Motor neuron (in vitro differentiated cells): ENCODE results near the gene SPTBN4. TPM values are rescaled to one million over a fixed set of nuclear protein-coding genes. Genes with fewer than 3 reads are reported as not detected.
"Not testable (repeated sequence)": the region's sequence is repeated elsewhere in the genome, so short reads cannot be mapped to it uniquely, and the experiment has no call there.

Source experiments
- ATAC-seq, 8 experiments: fragments of 200-7000 bp; cut with Tn5 transposase; replicated peaks in 6 of 8; 2 replicates each; pipeline ENCODE4 v1.8.0; 2021; ENCODE audit warnings: mild to moderate bottlenecking in 8 of 8, moderate library complexity in 8 of 8
- H3K27ac ChIP-seq, 2 donors: fragments of 250-450 bp; sonication (Bioruptor Pico); 2 replicates each; pipeline ENCODE4 v1.9.0; 2021; ENCODE audit warnings: antibody characterized with exemption in 2 of 2, mild to moderate bottlenecking in 2 of 2, moderate library complexity in 1 of 2
- H3K4me1 ChIP-seq, 2 donors: fragments of 250-450 bp; sonication (Bioruptor Pico); replicated peaks in 1 of 2; 2 replicates each; pipeline ENCODE4 v1.6.1; 2021; ENCODE audit warnings: antibody characterized with exemption in 2 of 2, mild to moderate bottlenecking in 2 of 2, moderate library complexity in 1 of 2
- H3K4me3 ChIP-seq, 5 donors: fragments of 250-450 bp; sonication (Bioruptor Pico); 2 replicates each; pipeline ENCODE4 v1.9.0; 2021; ENCODE audit warnings: antibody characterized with exemption in 5 of 5, mild to moderate bottlenecking in 5 of 5, moderate library complexity in 4 of 5
- WGBS, 10 experiments: fragments of 450-650 bp; shearing (Covaris generic); methylation state at CpG; one replicate each; pipeline ENCODE4 v1.0.0; 2022; 5-methylcytosine and 5-hydroxymethylcytosine counted together
- in situ Hi-C, 9 experiments: fragments of 400-800 bp; cut with MboI; loops; one replicate each; pipeline ENCODE4 v1.15.0; 2021; ENCODE audit warnings: low sequenced_read_pairs in 9 of 9, low pct_unique_long_range_greater_than_20kb in 2 of 9; ENCODE audit not compliant: unreplicated experiment in 9 of 9
- total RNA-seq, 8 experiments: library from RNA; unstranded; fragments of 300-600 nt; gene quantifications; 2 replicates each; pipeline versions ENCODE4 v1.2.3 to v1.2.4, GENCODE V29; 2022

The SPTBN4 gene
- total RNA-seq, 8 experiments from 2014 or later: 0.56 to 10.1 (median 3.0) TPM

- ATAC-seq: no peak
- 14 to 54% (median 23%) methylated on average over 1 to 3 of the region's 4 CpGs; no CpG with 5 or more reads in 5 of the 10 experiments for WGBS, 10 experiments
- no peak overlapping the region for H3K4me3 ChIP-seq
- no peak overlapping the region for H3K27ac ChIP-seq
- no peaks in the 10 kb centered on the region for H3K4me1 ChIP-seq
- in situ Hi-C loops: no loop called here
Observed at GRCh38 chr19:40539070-40539469, 72.3 kb downstream of the SPTBN4 start.

GRCh38 chr19:40542202-40542859 is 75.5 kb downstream of the SPTBN4 start:
- Histone ChIP-seq H3K27ac (no peak overlapping the region), H3K4me3 (no peak overlapping the region), H3K4me1 (no peaks in the 10 kb centered on the region)
- ATAC-seq: peak in 3 of 8 experiments; percentile 88 to 98 (median 94)
- 0 to 71% (median 37%) methylated on average over 1 to 5 of the region's 6 CpGs; no CpG with 5 or more reads in 6 of the 10 experiments for WGBS, 10 experiments
- in situ Hi-C loops: no loop called here

- H3K4me3 ChIP-seq: no peak overlapping the region
- 58 to 90% (median 71%) methylated on average over 1 to 5 of the region's 6 CpGs; no CpG with 5 or more reads in 3 of the 10 experiments for WGBS, 10 experiments
- ATAC-seq: no peak
- no peak overlapping the region for H3K27ac ChIP-seq
- in situ Hi-C loops: no loop called here
- no peaks in the 10 kb centered on the region for H3K4me1 ChIP-seq
Observed at GRCh38 chr19:40543029-40543597, 76.3 kb downstream of the SPTBN4 start.

- H3K4me1 ChIP-seq, ATAC-seq, H3K27ac ChIP-seq, H3K4me3 ChIP-seq, in situ Hi-C loops: not testable (repeated sequence)
- WGBS, 10 experiments: 38 to 100% (median 68%) methylated on average over 2 to 3 of the region's 3 CpGs; no CpG with 5 or more reads in 1 of the 10 experiments
Observed at GRCh38 chr19:40546153-40546841, 79.5 kb downstream of the SPTBN4 start.

GRCh38 chr19:40547190-40547589 is 80.4 kb downstream of the SPTBN4 start:
- ATAC-seq, H3K4me1 ChIP-seq, H3K4me3 ChIP-seq, H3K27ac ChIP-seq, in situ Hi-C loops: not testable (repeated sequence)
- WGBS, 10 experiments: 80% methylated on average over 1 of the region's 4 CpGs; no CpG with 5 or more reads in 8 of the 10 experiments

GRCh38 chr19:40547836-40548235 is 81.0 kb downstream of the SPTBN4 start:
- no peak overlapping the region for H3K4me3 ChIP-seq
- in situ Hi-C loops: no loop called here
- no peak overlapping the region for H3K27ac ChIP-seq
- H3K4me1 ChIP-seq: peaks cover 0 to 3% of the 10 kb centered on the region in 2 donors
- no peak for ATAC-seq
- 0 to 100% (median 85%) methylated on average over 1 of the region's 1 CpG; no CpG with 5 or more reads in 4 of the 10 experiments for WGBS, 10 experiments

GRCh38 chr19:40549007-40549708 is 82.4 kb downstream of the SPTBN4 start:
- H3K4me1 ChIP-seq: peaks cover 0 to 3% of the 10 kb centered on the region in 2 donors
- WGBS, 10 experiments: 0 to 52% (median 9%) methylated on average over 1 to 6 of the region's 43 CpGs
- in situ Hi-C loops: no loop called here
- peak; percentile 16 to 99 (median 96) for ATAC-seq
- H3K27ac ChIP-seq: no peak overlapping the region
- peak overlapping the region in 4 of 5 donors; percentile 4 to 21 (median 11) for H3K4me3 ChIP-seq

- 53 to 80% (median 61%) methylated on average over 1 to 4 of the region's 4 CpGs; no CpG with 5 or more reads in 5 of the 10 experiments for WGBS, 10 experiments
- no peak overlapping the region for H3K4me3 ChIP-seq
- in situ Hi-C loops: no loop called here
- no peak overlapping the region for H3K27ac ChIP-seq
- peaks cover 0 to 3% of the 10 kb centered on the region in 2 donors for H3K4me1 ChIP-seq
- no peak for ATAC-seq
Observed at GRCh38 chr19:40550951-40551350, 84.2 kb downstream of the SPTBN4 start.

GRCh38 chr19:40552848-40553247 is 86.0 kb downstream of the SPTBN4 start:
- no peak for ATAC-seq
- in situ Hi-C loops: no loop called here
- Histone ChIP-seq H3K27ac (no peak overlapping the region), H3K4me3 (no peak overlapping the region), H3K4me1 (peaks cover 0 to 3% of the 10 kb centered on the region in 2 donors)
- WGBS, 10 experiments: 43 to 100% (median 86%) methylated on average over 1 to 3 of the region's 3 CpGs; no CpG with 5 or more reads in 5 of the 10 experiments

- ATAC-seq: peak in 2 of 8 experiments; percentile 20 to 29
- peaks cover 0 to 3% of the 10 kb centered on the region in 2 donors for H3K4me1 ChIP-seq
- no peak overlapping the region for H3K27ac ChIP-seq
- in situ Hi-C loops: no loop called here
- 0 to 69% (median 20%) methylated on average over 1 to 14 of the region's 69 CpGs; no CpG with 5 or more reads in 5 of the 10 experiments for WGBS, 10 experiments
- H3K4me3 ChIP-seq: no peak overlapping the region
Observed at GRCh38 chr19:40553885-40554857, 87.4 kb downstream of the SPTBN4 start.

GRCh38 chr19:40555978-40556689 is 89.3 kb downstream of the SPTBN4 start:
- Histone ChIP-seq H3K4me1 (no peaks in the 10 kb centered on the region), H3K4me3 (no peak overlapping the region), H3K27ac (no peak overlapping the region)
- WGBS, 10 experiments: 18 to 80% (median 49%) methylated on average over 1 to 9 of the region's 17 CpGs; no CpG with 5 or more reads in 5 of the 10 experiments
- no peak for ATAC-seq
- in situ Hi-C loops: no loop called here
